NCI-H1048 (cell line): ENCODE results near the gene SPSB4.
A peak's percentile ranks its signal among the peaks of the same experiment; 100 is the strongest.

ENCODE experiments used
- DNase-seq: peaks from one replicate; lab custom pipeline; 2025; lab: John Stamatoyannopoulos, UW

The SPSB4 gene

GRCh38 chr3:141050576-141051442 lies at the start of gene SPSB4:
Gene SPSB4 (plus strand): TSS chr3:141051347. CDS start chr3:141066105, 14,758 bp downstream.
- DNase-seq, result peak; percentile 70

GRCh38 chr3:141006344-141006743 lies 44.8 kb upstream of the SPSB4 start:
- no peak for DNase-seq

- DNase-seq, result no peak
Measured at GRCh38 chr3:141009496-141009895, 41.7 kb upstream of the SPSB4 start.

GRCh38 chr3:141011232-141011996 lies 39.7 kb upstream of the SPSB4 start:
- DNase-seq, result peak; percentile 66

GRCh38 chr3:141011997-141012262 lies 39.2 kb upstream of the SPSB4 start:
- no peak for DNase-seq

GRCh38 chr3:141012571-141012970 lies 38.6 kb upstream of the SPSB4 start:
- no peak for DNase-seq

- no peak for DNase-seq
Measured at GRCh38 chr3:141015481-141015880, 35.7 kb upstream of the SPSB4 start.

GRCh38 chr3:141017366-141018322 lies 33.5 kb upstream of the SPSB4 start:
- peak; percentile 10 for DNase-seq

GRCh38 chr3:141019244-141019643 lies 31.9 kb upstream of the SPSB4 start:
- DNase-seq, result no peak

- DNase-seq, result no peak
Measured at GRCh38 chr3:141020143-141020830, 30.9 kb upstream of the SPSB4 start.

- DNase-seq, result no peak
Measured at GRCh38 chr3:141021261-141021660, 29.9 kb upstream of the SPSB4 start.

GRCh38 chr3:141030296-141030695 lies 20.9 kb upstream of the SPSB4 start:
- DNase-seq, result no peak

GRCh38 chr3:141039589-141039988 lies 11.6 kb upstream of the SPSB4 start:
- DNase-seq, result no peak

GRCh38 chr3:141044695-141045641 lies 6.2 kb upstream of the SPSB4 start:
- DNase-seq, result no peak

GRCh38 chr3:141045849-141046248 lies 5.3 kb upstream of the SPSB4 start:
- peak; percentile 29 for DNase-seq

- no peak for DNase-seq
Measured at GRCh38 chr3:141047168-141047567, 4.0 kb upstream of the SPSB4 start.

GRCh38 chr3:141049681-141050080 lies 1.5 kb upstream of the SPSB4 start:
- DNase-seq, result no peak

GRCh38 chr3:141051443-141052200 lies 475 bp downstream of the SPSB4 start:
- no peak for DNase-seq

GRCh38 chr3:141052201-141053069 lies 1.3 kb downstream of the SPSB4 start:
- no peak for DNase-seq
